Hepatic stellate cell (primary cell): ENCODE data around the gene RNF223.
A peak's percentile ranks its signal among the peaks of the same experiment; 100 is the strongest.
"Not testable (repeated sequence)": the region's sequence is repeated elsewhere in the genome, so short reads cannot be mapped to it uniquely, and the experiment has no call there.

ENCODE experiments used
- DNase-seq: peaks from one replicate; pipeline ENCODE4 v3.0.0; 2011; ENCODE audit warnings: low spot score

RNF223 gene

DNA sequence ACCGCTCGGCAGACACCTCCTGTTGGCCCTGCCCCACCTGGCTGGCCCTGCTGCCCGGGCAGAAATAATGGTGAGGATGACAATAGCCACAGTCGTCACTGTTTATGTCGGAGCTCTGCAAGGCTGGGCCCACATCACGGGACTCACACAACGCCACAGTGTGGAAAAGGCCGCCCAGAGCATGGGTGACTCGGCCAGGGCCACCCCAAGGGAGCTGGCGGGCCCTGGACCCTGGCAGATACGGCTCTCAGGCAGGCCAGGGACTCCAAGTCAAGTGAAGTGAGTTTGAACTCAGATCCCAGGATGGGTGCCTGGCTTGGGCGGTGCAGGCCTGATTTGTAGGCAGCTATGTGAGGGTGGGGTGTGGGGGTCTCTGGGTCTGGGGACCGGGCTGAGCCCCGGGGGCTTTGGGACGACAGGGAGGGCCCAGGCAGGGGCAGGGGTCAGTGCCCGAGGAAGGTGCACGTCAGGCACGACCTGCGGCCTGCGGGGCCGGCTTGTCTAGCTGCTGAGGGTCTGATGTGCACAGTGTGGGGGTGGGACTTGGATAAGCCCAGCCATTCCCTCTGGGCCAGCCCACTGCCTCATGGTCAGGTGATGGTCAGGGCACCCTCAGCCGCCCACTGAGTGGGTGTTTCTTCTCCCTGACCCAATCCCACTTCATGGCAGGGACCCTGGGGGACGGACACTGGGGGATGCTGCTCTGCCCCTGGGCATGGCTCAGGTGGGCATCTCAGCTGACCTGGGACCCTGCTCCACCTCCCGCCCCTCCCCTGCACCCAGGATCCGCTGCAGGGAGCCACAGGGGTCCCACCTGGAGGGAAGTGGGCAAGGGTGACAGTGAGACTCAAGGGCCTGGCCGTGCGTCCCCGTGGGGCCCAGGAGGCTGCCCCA lies 1.0 kb downstream of the RNF223 start:
- DNase-seq, result no peak

GRCh38 chr1:1072299-1072848 lies 1.7 kb downstream of the RNF223 start:
- DNase-seq, result no peak

- DNase-seq, result no peak
These were observed 2.4 kb downstream of the RNF223 start for GRCh38 chr1:1071486-1072298.

DNA sequence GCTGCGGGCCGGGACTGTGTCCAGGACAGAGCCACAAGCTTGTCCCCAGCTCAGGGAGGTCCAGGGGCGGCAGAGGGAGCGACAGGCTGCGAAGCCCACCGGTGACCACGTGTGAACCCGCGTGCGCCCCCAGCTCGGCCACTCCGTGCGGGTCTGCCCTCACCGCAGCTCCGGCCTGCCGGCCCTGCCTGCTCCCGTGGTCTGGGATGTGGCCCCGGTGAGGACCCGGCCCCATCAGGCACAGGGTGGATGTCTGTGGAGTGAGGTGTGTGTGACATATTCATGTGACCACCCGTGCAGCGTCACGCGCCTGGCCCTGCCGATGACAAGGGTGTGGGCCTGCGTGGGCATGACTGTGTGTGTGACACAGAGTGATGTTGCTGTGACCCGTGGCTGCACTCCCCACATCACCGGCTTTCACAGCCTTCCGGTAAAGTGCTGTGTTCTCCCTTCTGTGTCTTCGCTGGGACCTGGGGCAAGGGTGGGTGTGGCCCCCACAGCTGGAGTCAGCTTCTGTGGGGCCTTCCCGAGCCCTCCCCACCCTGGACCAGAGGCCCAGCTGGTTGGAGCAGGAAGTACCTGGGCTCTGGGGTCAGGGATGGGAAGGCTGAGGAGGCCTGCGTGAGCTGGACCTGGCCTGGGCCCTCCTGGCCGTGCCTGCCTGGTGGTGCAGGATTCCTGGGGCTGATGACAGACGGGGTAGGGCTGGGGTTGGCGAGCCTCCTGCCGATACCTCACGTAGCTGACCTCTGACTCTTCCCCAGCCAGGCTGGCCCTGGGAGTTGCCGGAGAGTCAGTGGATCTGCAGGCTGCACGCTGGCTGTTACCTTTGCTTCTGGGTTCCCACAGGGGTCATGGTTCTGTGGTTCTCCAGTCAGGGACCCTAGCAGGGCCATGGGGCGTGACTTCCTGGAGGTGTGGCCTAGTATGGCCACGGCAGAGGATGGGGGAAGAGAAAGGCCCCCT lies 4.1 kb downstream of the RNF223 start:
- no peak for DNase-seq

DNA sequence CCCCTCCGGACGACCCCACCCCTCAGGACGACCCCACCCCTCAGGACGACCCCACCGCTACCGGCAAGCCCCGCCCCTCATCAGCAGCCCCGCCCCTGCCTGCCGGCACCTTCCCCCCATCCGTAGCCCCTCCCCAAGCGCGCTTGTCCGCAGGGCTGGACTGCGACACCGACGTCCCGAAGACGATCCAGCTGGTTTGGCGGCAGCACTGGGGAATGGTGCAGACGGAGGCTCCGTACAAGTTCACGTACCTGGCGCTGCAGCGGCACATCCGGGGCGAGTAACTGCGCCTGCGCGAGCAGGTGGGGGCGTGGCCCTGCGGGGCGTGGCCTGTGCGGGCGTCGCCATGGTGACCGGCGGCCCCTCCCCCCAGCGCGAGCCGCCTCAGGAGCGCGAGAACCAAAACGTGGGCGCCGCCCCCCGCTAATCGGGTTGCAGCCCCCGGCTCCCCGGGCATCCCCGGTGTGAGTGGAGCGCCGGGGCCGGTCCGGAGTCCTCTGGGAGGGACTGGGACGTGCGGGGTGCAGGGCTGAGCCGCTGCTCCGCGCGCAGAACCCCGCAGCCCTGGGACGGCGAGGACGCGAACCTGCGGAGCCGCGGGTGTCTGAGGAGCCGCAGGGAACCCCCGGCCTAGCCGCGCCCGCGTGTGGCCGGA lies 4.9 kb downstream of the RNF223 start:
- peak; percentile 88 for DNase-seq

DNA sequence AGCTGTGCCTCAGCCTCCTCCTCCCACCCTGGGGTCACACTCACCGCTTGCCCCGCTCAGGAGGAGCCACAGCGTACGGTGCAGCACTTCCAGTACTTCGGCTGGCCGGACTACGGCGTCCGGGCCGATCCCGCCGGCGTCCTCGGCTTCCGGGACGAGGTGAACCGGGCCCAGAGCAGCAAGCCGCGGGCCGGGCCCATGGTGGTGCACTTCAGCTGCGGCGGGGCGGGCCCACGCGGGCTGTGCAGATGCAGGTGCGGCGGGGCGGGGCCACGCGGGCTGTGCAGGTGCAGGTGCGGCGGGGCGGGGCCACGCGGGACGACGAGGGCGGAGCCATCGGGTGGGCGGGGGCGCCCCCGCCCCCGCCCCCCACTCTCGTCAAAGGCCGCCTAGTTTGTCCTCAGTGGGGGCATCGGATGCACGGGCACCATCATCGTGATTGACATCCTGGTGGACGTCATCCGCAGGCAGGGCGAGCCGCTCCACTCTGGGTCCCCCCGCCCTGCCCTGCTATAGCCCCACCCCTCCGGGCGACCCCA lies 5.5 kb downstream of the RNF223 start:
- no peak for DNase-seq

DNA sequence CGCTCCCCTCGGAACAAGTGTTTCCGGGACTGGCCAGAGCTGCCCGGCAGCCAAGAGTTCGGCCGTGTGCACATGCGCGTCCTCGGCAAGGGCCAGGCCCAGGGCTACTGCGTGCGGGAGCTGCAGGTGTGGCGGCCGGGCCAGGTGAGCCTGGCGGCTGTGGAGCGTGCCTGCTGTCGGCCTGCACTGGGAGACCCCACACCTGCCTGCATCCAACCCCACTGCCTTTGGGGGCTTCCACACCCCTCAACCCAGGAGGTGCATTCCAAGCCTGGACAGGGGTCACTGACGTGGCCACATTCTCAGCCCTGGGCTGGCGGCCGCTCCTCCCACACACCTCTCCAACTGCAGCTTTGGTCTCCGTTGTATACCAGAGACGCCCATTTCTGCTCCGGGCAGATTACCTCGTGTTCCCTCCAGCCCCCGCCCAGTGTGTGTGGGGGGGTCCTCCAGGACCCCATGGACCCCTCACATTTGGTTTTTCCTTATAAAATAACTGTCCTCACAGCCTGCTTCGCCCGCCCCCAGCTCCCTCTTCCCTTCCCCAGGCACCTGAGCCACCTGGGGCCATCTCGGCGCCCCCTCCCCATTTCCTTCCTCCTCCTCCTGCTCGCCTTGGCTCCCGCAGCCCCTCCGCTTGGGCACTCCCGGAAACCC lies 6.1 kb downstream of the RNF223 start:
- DNase-seq, result no peak

DNA sequence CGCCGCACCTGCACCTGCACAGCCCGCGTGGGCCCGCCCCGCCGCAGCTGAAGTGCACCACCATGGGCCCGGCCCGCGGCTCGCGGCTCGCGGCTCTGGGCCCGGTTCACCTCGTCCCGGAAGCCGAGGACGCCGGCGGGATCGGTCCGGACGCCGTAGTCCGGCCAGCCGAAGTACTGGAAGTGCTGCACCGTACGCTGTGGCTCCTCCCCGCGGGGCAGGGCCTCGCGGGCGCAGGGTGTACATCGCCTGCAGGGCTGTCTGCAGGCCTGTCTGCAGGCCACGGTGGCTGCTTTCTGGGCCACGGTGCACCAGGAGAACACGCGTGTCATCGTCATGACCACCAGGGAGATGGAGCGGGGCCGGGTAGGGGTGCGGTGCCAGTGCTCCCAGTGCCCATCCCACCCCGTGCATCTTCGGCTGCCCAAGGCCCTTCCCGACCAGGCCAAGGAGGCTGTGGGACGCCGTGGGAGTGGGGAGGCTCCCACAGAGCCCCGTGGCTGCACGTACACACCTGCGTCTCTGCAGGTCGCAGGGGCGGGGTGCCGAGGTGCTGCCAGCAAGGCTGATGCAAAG lies 6.7 kb downstream of the RNF223 start:
- no peak for DNase-seq

- DNase-seq, result no peak
These were observed 7.5 kb downstream of the RNF223 start for GRCh38 chr1:1066403-1067283.

- not testable (repeated sequence) for DNase-seq
These were observed 8.2 kb downstream of the RNF223 start for GRCh38 chr1:1065940-1066304.

- no peak for DNase-seq
These were observed 8.7 kb downstream of the RNF223 start for GRCh38 chr1:1065265-1065939.

DNA sequence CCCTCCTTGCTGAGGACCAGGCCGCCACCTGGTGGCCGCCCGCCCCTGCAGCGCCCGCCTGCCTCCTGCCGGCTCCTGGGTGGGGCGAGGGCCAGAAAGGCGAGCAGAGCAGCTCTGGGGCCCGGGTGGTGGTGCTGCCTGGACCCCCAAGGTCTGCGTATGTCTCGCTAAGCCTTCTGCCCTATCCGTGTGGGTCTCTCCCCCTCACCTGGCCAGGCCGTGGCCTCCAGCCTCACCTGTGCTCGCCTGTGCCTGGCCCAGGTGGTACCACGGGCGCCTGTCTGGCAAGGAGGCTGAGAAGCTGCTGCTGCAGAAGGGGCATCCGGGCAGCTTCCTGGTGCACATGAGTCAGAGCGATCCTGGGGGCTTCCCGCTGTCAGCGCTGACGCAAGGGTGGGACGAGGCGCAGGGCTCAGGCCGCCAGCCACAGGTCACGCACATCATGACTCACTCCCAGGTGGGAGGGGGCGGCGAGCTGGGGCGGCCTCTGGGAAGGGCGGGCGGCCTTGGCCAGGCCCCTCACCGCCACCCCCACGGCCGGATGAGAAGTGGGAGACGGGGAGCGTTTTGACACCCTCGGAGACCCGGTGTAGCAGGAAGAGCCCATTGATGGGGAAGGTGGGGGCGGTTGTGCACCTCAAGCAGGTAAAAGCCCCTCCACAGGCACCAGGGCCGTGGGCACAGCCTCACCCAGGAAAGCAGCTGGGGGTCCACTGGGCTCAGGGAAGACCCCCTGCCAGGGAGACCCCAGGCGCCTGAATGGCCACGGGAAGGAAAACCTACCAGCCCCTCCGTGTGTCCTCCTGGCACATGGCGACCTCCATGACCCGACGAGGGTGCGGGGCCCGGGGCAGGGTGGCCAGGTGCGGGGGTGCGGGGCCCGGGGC lies 9.9 kb downstream of the RNF223 start:
- DNase-seq, result peak; percentile 88

- no peak for DNase-seq
These were observed 10.7 kb downstream of the RNF223 start for GRCh38 chr1:1063261-1063944.

- DNase-seq, result no peak
These were observed 11.6 kb downstream of the RNF223 start for GRCh38 chr1:1062348-1063163.

GRCh38 chr1:1061682-1062345 lies 12.3 kb downstream of the RNF223 start:
- no peak for DNase-seq
